GM19043 (cell line): ENCODE results near the gene LVRN.

Source experiments
- ATAC-seq: cut with Tn5 transposase; IDR thresholded peaks from one replicate; pipeline ENCODE4 v1.9.1; 2021; ENCODE audit warnings: low read depth; ENCODE audit not compliant: unreplicated experiment

LVRN gene

DNA sequence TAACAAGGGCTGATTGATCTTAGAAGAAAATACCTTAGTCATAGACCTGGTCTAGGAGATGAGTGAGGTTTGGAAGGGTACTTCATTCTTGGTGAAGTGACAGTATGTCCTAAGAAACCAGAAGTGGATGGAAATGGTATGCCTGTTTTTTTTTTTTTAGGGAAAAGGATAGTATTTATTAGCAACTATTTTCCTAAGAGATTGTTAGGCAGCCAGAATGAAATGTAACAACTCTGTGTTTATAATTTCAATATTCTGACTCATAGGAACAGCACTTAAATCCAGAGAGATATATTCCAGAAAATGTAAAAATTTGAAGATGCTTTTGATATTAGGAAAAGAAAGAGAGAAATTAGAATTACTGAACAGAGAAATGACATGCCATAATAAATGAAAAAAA is 48.8 kb downstream of the LVRN start:
- ATAC-seq = no peak

DNA sequence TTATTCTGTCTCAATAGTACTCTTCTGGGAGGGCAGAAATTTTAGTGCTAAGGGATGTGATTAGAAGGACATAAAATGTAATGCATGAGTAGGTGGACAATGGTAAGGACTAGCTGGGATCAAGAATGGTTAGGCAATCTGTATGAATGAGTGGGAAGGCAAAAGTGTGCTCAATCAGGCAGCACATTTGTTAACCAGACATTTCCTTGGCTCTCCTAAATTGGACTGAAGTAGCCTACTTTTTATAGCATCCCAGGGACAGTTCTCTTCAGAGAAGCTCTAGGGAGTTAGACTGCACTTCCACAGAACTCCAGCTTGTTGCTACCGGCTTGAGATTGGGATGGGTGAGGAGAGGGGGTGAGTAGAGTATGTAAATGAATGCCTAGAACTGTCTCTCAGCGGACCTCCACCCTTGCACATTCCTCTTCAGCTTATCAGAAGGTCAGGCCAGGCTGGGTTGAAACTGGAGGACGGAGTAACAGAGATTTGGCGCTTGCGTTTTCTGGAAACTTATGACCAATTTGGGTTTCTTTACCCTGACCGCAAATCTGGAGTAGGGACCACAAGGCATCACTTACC is 51.0 kb downstream of the LVRN start:
- ATAC-seq = no peak

- no peak for ATAC-seq
Observed at GRCh38 chr5:116013936-116014335, 51.7 kb downstream of the LVRN start.

DNA sequence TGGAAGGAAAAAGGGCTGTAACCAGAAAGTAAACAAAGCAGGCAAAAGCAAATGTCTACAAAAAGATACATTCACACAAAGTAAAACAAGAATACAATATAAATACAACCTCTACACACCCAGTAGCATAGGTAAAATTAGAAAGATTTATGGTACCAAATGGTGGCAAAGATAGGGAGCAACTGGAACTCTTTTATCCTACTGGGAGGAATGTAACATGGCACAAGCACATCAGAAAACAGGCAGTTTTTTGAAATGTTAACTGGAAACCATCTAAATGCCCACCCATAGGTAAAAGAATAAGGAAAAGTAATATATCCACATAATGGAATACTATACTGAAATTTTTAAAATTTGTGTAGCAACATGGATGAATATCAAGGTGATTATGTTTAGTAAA is 61.3 kb downstream of the LVRN start:
- no peak for ATAC-seq

- no peak for ATAC-seq
Observed at GRCh38 chr5:116025866-116026265, 63.6 kb downstream of the LVRN start.

- ATAC-seq = peak; percentile 72
Observed at GRCh38 chr5:116032094-116032517, 69.8 kb downstream of the LVRN start, which contains the start of gene ARL14EPL. Gene ARL14EPL, plus strand, starts transcription at chr5:116032472. Its CDS starts 18,994 bp downstream, at chr5:116051466.

DNA sequence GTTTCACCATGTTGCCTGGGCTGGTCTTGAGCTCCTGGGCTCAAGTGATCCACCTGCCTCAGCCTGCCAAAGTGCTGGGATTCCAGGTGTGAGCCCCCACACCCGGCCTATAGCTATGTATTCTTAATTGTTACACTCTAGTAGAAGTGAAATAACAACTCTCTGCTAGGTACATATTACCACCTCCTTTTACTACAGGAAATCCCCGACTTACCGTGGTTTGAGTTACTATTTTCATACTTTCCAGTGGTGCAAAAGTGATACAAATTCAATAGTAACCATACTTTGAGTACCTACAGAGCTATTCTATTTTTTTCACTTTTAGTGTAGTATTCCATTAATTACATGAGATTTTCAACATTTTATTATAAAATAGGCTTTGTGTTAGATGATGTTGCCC is 70.7 kb downstream of the LVRN start:
- ATAC-seq = no peak

- ATAC-seq = no peak
Observed at GRCh38 chr5:116035123-116035522, 72.8 kb downstream of the LVRN start.

DNA sequence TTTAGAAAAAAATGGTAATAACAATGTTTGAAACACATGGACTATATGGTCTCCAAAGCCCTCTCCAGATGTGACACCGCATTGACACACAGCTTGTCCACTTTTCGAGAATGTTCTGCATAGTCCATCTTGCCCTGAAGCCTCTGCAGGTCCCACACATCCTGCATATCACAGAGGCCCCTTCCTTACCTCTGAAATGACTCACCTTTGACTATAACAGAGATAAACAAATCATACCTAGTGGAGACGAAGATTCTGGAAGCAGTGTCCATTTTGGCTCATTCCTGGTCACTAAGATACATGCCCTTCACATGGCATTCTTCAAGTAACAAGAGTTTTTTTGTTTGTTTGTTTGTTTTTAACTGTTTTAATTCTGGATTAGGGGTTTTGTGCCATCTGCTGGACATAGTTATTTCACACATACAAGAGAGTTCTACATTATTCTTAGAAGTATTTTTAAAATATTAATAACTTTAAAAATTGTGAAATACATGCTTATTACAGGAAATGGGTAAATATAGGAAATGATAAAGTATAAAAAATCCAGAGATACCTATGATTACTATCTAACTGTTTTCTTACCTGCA is 75.1 kb downstream of the LVRN start:
- ATAC-seq = no peak

- ATAC-seq = peak; percentile 76
Observed at GRCh38 chr5:116038817-116039216, 76.5 kb downstream of the LVRN start.

- ATAC-seq = no peak
Observed at GRCh38 chr5:116042375-116042774, 80.1 kb downstream of the LVRN start.

DNA sequence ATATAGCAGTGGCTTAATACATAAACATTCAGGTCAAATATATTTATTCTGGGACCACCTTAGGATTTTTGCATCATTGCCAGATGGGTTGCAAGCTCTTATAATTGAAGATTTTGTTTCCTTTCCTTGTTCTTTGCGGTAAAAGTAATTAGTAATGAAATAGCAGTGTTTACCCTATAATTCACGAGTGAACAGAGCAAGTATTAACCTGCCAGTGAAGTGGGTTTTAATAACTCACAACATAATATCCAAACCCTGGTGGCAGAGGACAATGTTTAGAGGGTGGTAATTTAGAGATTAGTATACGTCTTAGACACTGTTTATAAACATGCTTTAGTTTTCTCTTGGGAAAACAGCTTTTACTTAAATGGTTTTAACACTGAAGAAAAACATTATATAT is 81.8 kb downstream of the LVRN start:
- no peak for ATAC-seq

GRCh38 chr5:116045821-116046220 is 83.5 kb downstream of the LVRN start:
- no peak for ATAC-seq

- ATAC-seq = no peak
Observed at GRCh38 chr5:116046261-116046660, 84.0 kb downstream of the LVRN start.

DNA sequence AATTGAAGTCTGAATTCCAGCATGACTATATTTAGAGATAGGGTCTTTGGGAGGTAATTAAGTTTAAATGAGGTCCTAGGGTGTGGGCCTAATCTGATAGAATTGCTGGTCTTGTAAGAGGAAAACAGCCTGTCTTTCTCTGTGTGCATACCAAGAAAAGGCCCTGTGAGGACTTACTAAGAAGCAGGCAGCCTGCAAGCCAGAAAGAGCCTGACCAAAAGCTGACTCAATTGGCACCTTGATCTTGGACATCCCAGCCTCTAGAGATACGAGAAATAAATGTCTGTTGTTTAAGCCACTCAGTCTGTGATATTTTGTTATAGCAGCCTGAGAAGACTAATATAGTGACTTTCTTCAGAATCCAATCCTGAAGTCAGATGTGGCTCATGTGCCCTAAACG is 84.5 kb downstream of the LVRN start:
- no peak for ATAC-seq

- no peak for ATAC-seq
Observed at GRCh38 chr5:116058346-116058936, 96.2 kb downstream of the LVRN start.

- no peak for ATAC-seq
Observed at GRCh38 chr5:116062352-116062751, 100.1 kb downstream of the LVRN start.

DNA sequence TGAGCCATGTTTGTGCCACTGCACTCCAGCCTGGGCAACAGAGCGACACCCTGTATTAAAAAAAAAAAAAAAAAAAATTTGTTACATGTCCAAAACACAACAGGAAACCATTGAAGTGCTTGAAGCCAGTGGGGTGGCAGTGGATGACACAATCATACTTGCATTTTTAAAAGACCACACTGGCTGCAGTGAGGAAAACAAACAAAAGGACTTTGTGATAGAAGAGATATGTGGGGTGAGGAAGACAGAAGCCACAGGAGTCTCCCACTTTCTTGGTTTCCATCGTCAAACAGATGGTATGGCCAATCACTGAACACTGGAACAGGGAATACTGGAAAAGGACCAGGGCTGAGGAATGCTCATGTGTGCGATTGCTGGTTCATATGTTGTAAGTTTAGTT is 101.7 kb downstream of the LVRN start:
- no peak for ATAC-seq

- no peak for ATAC-seq
Observed at GRCh38 chr5:116068028-116068632, 105.9 kb downstream of the LVRN start.

DNA sequence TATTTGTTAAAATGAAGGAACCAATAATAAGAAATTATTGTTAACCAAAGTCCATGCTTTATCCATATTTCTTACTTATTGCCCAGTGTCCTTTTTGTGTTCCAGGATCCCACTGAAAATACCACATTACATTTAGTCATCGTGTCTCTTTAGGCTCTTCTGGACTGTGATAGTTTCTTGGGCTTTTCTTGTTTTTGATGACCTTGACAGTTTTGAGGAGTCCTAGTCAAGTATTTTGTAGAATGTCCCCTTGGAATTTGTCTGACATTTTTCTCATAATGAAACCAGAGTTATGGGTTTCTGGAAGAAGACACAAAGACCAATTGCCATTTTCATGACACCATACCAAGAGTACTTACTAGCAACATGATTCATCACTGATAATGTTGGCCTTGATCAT is 108.9 kb downstream of the LVRN start:
- no peak for ATAC-seq

DNA sequence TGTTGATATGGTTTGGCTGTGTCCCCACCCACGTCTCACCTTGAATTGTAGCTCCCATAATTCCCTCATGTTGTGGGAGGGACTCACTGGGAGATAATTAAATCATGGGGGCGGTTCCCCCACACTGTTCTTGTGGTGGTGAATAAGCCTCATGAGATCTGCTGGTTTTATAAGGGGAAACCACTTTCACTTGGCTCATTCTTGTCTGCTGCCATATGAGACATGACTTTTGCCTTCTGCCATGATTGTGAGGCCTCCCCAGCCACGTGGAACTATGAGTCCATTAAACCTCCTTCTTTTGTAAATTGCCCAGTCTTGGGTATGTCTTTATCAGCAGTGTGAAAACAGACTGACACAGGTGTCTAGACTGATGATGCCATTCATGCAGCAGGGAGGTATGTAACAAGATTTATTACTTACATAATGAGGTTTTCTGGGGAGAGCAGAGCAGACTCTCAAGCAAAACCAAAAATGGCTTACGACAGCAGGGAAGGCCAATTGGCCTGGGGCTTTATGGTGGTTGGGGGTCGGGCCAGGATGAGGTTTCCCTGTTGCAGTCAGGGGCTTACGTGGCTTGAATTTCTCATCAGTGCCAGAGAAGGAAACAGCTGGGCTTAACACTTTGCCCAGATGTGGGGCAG is 113.0 kb downstream of the LVRN start:
- ATAC-seq = no peak
